ENCODE data around the gene FRMD1.

FRMD1 gene

DNA sequence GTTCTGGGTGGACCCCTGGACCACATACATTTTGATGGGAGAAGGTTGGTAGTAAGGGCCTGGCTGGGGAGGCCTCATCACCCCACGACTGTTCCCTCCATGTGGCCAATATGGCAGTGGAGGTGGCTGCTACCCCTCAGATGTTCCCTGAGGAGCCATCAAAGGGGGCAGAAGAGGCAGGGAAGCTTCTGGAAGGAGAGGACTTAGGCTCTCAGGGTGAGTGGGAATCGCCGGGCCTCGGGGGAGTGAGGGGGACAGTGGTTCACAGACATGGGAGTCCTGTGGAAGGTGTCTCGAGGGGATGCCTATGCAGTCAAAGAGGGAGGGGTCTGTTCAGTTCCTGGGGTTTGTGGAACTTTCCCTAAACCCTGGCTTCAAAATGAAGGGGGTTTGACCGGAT is 32.9 kb upstream of the FRMD1 start:
- DNase-seq (ENCODE audit: low read depth in 2 of 2), result no peak

- no peak for DNase-seq (ENCODE audit: low read depth in 2 of 2)
These were observed 31.4 kb upstream of the FRMD1 start for GRCh38 chr6:168110437-168110836.

GRCh38 chr6:168109171-168109570 is 30.2 kb upstream of the FRMD1 start:
- DNase-seq (ENCODE audit: low read depth in 2 of 2), result no peak

- no peak for DNase-seq (ENCODE audit: low read depth in 2 of 2)
These were observed 28.4 kb upstream of the FRMD1 start for GRCh38 chr6:168107191-168107983.

GRCh38 chr6:168106633-168107005 is 27.6 kb upstream of the FRMD1 start:
- DNase-seq (ENCODE audit: low read depth in 2 of 2), result no peak

DNA sequence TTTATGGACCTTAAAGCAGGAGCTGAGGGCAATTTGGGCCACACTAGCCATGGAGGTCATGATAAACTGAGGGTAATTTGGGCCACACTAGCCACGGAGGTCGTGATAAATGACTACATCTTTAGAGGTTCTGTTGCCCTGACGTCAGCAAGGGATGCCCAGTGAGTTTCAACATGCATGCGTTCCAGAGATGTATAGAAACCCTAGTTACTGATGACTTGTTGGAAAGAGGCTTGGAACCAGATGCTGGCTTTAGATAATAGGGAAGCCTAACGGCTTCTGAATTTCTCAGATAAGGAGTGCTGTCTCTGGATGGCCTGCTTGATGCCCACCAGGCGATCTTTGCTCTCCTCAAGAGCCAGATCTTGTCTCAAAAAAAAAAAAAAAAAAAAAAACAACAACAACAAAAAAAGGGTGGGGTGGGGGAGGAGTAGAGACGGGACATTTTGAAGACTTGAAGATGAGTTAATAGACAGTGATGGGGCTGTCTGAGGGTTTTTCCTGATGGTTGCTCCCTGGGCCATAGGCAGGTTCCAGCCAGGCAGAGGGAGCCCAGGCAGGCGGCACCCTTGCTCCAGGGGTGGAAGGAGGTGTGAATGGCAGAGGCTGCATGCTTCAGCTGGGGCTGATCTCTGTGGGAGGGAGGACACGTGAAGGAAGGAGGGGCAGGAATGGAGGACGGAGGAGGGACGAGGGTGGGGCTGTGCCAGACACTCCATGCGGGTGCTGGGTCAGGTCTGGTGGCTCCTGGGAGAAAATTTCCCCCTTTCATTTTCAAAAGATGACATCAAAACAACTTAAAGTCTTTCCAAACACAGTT is 27.0 kb upstream of the FRMD1 start:
- no peak for DNase-seq (ENCODE audit: low read depth in 2 of 2)

DNA sequence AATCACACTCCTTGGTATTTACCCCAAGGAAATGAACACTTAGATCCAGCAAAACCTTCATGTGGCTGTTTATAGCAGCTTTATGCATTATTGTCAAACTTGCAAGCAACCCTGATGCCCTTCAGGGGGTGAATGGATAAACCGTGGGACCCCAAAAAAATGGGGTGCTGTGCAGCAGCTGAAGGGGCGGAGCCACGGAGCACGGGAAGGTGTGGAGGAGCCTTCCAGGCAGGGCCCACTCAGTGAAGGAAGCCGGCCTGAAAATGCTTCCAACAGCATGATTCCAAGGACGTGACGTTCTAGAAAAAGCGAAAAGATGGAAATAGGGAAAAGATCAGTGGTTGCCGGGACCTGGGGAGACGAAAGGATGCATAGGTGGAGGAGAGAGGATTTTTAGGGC is 25.6 kb upstream of the FRMD1 start:
- no peak for DNase-seq (ENCODE audit: low read depth in 2 of 2)

- no peak for DNase-seq (ENCODE audit: low read depth in 2 of 2)
These were observed 24.2 kb upstream of the FRMD1 start for GRCh38 chr6:168103050-168103830.

DNA sequence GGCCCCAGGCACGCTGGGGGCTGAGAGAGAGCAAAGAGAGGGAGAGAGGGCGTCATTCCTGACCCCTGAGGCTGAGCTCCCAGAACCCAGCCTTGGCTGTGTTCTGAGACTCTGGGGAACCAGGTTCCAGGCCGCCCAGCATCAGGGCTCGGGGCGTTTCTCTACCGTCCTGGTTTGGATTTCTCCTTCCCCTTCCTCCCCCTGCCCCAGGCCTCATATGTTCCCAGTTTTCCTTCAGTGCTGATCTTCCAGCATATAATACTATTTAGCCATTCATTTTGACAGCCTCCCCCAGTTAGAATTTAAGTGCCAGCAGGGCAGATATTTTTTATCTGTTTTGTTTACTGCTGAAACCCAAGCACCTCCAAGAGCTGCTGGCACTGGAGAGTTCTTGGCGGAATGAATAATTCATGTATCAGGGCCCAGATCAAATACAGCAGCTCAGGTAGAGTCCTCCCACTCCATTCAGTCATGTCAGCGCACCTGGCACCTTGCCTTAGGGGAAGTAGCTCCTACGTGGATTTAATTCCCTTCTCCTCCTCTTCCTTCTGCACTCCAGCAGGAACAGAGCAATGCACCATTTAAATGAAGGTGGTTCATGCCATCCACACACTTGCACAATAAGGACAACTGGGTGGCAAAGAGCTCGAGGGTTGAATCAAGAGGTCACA is 23.4 kb upstream of the FRMD1 start:
- DNase-seq (ENCODE audit: low read depth in 2 of 2), result no peak

- no peak for DNase-seq (ENCODE audit: low read depth in 2 of 2)
These were observed 22.7 kb upstream of the FRMD1 start for GRCh38 chr6:168101590-168102314.

GRCh38 chr6:168100803-168101589 is 22.0 kb upstream of the FRMD1 start:
- DNase-seq (ENCODE audit: low read depth in 2 of 2), result no peak

GRCh38 chr6:168100011-168100802 is 21.2 kb upstream of the FRMD1 start:
- DNase-seq (ENCODE audit: low read depth in 2 of 2), result no peak

DNA sequence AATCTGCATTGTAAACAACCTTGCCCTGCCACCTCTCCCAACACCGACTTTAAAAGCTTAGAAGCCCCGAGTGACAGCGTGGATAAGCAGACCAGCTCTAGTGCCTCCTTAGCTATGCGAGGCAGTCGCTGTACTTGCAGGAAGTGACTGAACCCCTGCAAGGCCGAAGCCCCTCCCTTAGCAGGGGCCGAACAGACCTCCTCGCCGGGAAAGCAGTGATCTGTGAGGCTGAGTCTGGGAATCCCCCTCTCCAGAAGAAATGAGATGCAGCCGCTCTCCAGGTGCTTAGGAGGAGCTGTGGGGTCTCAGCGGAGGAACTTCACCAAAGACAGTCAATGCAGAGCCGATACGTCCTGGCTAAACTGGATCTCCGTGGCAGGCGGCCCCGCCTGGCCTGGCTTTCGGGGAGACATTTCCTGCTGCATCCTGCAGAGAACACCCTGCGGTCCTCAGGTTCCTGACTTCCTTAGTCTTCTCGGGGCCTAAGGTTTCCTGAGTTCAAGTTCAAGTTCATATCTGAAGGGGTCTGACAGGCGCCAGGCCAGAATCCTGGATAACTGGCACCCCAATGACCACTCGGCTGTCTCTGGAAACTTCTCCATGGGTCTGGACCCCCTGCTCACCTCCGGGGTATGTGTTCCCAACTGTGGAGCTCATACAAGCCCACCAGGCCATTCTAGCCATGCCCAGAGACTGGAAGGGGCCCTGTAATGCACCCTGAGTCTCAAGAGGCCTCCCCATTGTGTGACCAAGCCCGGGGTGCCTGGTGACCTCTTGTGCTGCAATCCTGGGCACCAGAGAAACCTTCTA is 20.4 kb upstream of the FRMD1 start:
- no peak for DNase-seq (ENCODE audit: low read depth in 2 of 2)

DNA sequence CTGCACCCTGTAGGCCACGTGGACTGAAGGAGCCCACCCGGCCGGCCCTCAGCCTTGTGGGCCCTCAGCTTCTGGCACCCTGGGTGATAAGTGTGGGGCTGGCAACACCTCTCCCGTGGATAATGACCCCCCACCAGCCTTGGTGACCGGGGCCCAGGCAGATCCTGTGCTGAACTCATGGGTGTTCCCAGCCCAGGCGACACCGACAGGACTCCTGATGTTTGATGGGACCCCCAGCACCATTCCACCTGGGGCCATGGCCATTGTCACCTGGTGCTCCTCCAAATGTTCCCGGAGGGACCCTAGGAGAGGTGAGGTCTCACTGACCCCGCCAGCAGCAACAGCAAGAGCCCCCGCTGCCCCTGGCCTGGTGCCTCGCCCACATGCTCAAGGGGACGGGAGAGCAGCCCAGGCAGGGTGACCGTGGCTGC is 19.4 kb upstream of the FRMD1 start:
- no peak for DNase-seq (ENCODE audit: low read depth in 2 of 2)

GRCh38 chr6:168097621-168098430 is 18.8 kb upstream of the FRMD1 start:
- DNase-seq (ENCODE audit: low read depth in 2 of 2), result no peak

- DNase-seq (ENCODE audit: low read depth in 2 of 2), result no peak
These were observed 18.2 kb upstream of the FRMD1 start for GRCh38 chr6:168097221-168097620.

- no peak for DNase-seq (ENCODE audit: low read depth in 2 of 2)
These were observed 17.3 kb upstream of the FRMD1 start for GRCh38 chr6:168096271-168096764.
